GM11168 (cell line): Measurements from ENCODE around the gene SAMD10.
"Not testable (repeated sequence)": the region's sequence is repeated elsewhere in the genome, so short reads cannot be mapped to it uniquely, and the experiment has no call there.

Source experiments
- in situ Hi-C: fragments of 300-500 bp; cut with MboI; formaldehyde crosslinking; loops from one replicate; pipeline ENCODE4 v1.12.0; 2022; ENCODE audit warnings: low sequenced_read_pairs; ENCODE audit not compliant: unreplicated experiment

Gene SAMD10

GRCh38 chr20:63979557-63980316 is at the start of gene SAMD10:
SAMD10 (minus strand) TSS chr20:63979642; CDS start chr20:63979467, 175 bp downstream.
- in situ Hi-C loops: no loop called here

DNA sequence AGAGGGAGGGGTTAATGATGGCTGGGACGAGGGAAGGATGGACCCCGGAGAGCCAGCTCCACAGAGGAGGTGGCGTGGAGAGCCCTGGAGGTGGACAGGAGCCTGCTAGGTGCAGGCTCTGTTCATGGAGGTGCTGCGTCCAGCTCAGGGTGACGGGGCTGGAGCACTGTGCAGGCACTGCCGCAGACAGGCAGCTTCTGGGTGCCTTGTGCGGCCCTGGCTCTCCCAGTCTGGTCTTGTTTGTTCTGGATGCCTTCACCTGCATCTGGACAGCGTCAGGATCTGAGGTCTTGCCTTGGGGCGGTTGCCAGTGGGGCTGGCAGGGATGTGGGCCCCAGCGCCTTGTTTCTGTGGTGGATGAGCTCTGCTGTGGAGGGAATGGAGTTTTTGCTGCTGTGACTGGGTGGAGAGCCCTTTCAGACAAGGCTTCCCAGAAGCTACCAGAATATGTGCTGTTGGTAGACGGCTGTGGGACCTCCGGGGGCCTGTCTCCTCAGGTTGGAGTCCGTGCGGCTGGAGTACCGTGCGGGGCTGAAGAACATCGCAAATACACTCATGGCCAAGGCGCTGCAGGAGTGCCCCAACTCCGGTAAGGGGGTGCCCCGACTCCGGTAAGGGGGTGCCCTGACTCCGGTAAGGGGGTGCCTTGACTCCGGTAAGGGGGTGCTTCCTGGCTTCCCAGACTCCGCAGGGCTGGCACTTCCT is 48.7 kb upstream of the SAMD10 start:
- in situ Hi-C loops: no loop called here

- in situ Hi-C loops: no loop called here
These were observed 46.5 kb upstream of the SAMD10 start for GRCh38 chr20:64025826-64026412.

- in situ Hi-C loops: no loop called here
These were observed 45.8 kb upstream of the SAMD10 start for GRCh38 chr20:64025101-64025825.

DNA sequence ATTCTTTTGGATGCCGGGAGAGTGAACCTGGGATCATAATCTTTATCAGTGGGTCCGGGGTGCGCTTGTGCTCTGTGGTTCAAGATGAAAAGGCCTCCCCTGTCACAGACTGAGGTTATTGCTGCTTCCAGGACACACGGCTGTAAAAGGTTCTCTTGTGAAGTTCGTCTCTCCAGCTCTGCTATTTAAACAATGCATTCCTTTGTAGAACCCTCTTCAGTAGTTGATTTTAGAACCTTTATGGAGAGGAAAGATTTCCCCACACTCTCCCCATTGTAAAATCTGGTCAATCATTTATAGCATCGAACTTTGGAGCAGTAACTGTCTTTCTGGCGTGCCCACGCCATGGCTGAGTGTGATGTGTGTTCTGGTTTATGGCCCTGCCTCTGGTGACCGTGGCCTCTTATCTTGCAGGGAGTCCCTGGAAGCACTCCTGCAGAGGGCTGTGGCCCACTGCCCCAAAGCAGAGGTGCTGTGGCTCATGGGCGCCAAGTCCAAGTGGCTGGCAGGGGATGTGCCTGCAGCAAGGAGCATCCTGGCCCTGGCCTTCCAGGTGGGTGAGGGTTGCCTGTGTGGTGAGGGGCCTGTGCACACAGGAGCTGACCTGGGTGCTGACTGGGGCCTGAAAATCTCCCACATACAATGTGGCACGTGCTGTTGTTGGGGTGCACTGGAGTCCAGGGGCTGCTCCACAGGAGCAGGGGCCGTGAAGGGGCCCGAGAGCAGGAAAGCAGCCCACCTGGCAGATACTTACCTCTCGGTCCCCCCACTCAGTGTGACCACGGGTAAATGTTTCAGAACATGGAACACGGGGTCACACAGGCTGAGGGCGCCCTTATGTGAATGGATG is 44.9 kb upstream of the SAMD10 start:
- in situ Hi-C loops: no loop called here

GRCh38 chr20:64023361-64024140 is 44.1 kb upstream of the SAMD10 start:
- in situ Hi-C loops: no loop called here

DNA sequence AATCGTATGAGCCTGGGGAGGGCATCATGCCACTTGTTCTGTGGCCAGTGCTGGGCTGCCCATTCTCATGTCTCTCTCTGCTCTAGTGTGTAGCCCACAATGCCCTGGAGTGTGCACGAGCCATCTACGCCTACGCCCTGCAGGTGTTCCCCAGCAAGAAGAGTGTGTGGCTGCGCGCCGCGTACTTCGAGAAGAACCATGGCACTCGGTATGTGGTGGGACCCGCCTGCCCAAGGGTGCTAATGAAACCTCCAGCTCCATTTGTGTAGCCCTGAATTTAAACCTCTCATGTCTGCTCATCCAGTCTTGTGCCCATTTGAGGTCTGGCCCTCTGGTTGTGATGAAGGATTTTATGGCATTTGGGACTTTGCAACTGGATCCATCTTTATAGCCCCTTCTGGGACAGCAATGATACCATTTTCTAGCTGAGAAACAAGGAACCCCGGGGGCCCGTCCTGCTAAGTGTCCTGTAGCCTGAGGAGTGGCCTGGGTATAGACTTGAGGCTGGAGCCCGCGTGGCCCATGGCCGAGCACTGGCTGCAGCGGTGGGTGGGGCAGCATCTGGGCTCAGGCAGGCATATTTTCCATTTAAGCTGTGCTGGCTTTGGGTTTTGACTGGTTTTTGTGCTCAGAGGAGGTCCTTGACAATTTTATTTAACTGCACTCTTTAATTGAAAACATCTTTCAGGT is 43.4 kb upstream of the SAMD10 start:
- in situ Hi-C loops: no loop called here

- in situ Hi-C loops: no loop called here
These were observed 41.9 kb upstream of the SAMD10 start for GRCh38 chr20:64021124-64021975.

- in situ Hi-C loops: no loop called here
These were observed 36.2 kb upstream of the SAMD10 start for GRCh38 chr20:64015635-64016034.

DNA sequence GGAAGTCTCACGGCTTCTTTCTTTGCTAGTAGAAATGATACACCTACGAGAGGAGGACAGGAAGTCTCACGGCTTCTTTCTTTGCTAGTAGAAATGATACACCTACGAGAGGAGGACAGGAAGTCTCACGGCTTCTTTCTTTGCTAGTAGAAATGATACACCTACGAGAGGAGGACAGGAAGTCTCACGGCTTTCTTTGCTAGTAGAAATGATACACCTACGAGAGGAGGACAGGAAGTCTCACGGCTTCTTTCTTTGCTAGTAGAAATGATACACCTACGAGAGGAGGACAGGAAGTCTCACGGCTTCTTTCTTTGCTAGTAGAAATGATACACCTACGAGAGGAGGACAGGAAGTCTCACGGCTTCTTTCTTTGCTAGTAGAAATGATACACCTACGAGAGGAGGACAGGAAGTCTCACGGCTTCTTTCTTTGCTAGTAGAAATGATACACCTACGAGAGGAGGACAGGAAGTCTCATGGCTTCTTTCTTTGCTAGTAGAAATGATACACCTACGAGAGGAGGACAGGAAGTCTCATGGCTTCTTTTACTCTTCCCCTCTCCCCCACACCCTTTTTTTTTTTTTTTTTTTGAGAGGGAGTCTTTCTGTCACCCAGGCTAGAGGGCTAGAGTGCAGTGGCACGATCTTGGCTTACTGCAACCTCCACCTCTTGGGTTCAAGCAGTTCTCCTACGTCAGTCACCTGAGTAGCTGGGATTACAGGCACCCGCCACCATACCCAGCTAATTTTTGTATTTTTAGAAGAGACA is 33.1 kb upstream of the SAMD10 start:
- in situ Hi-C loops: not testable (repeated sequence)

DNA sequence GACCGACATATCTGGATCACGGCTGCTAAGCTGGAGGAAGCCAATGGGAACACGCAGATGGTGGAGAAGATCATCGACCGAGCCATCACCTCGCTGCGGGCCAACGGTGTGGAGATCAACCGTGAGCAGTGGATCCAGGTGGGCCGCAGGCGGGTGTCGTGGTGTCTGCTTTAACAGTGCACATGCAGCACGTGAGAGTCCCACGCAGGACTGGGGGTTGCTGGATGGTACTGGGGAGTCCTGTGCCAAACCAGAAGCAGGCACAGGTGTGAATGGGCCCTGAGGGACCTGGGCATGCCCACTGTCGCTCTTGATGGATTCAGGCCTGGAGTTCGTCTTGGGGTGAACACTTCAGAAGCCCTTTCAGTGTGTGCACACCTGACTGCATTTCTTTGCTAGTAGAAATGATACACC is 31.9 kb upstream of the SAMD10 start:
- in situ Hi-C loops: no loop called here

GRCh38 chr20:64010711-64011237 is 31.3 kb upstream of the SAMD10 start:
- in situ Hi-C loops: no loop called here

- in situ Hi-C loops: no loop called here
These were observed 30.5 kb upstream of the SAMD10 start for GRCh38 chr20:64009811-64010387.

- in situ Hi-C loops: no loop called here
These were observed 27.5 kb upstream of the SAMD10 start for GRCh38 chr20:64006902-64007301.

DNA sequence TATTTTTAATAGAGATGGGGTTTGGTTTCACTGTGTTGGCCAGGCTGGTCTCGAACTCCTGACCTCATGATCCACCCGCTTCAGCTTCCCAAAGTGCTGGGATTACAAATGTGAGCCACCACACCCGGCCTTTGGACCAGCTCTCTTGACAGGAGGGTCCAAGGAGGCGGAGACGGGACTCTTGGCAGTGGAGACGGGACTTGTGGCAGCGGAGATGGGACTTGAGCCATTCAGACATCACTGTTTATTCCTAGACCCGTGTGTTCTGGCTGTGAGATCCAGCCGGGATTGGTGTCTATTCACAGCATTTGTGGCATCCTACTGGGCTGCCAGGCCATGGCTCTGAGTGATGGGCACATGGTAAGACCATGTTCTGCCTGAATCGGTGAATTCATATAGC is 27.0 kb upstream of the SAMD10 start:
- in situ Hi-C loops: no loop called here

GRCh38 chr20:64005394-64005793 is 26.0 kb upstream of the SAMD10 start:
- in situ Hi-C loops: no loop called here
